K562 (cell line): Measurements from ENCODE around the gene VPS26A. TPM values are rescaled to one million over a fixed set of nuclear protein-coding genes. Genes with fewer than 3 reads are reported as not detected.

ENCODE experiments used
- ARID1B ChIP-seq: fragments of 450-650 bp; IDR thresholded peaks from 2 replicates; pipeline ENCODE4 v1.6.1; 2016; ENCODE audit warnings: antibody characterized with exemption, mild to moderate bottlenecking, inconsistent platforms
- ATF4 ChIP-seq: fragments of 450-650 bp; formaldehyde crosslinking; IDR thresholded peaks from 2 replicates; pipeline ENCODE4 v1.4.0; 2022; ENCODE audit warnings: mild to moderate bottlenecking, moderate library complexity
- BHLHE40 ChIP-seq: IDR thresholded peaks from 2 replicates; pipeline ENCODE4 v1.6.1; 2011; ENCODE audit warnings: low read length, improper control_type of control experiment
- CXXC5 ChIP-seq: fragments of 250-450 bp; sonication (Bioruptor Pico); IDR thresholded peaks from 2 replicates; pipeline ENCODE4 v1.8.0; 2022; ENCODE audit warnings: inconsistent platforms, mild to moderate bottlenecking, moderate library complexity
- DACH1 ChIP-seq: fragments of 450-650 bp; IDR thresholded peaks from 2 replicates; pipeline ENCODE4 v1.6.1; 2018; ENCODE audit not compliant: partially characterized antibody
- DNMT1 ChIP-seq: fragments of 450-650 bp; IDR thresholded peaks from 2 replicates; pipeline ENCODE4 v1.6.1; 2016; ENCODE audit warnings: antibody characterized with exemption, mild to moderate bottlenecking
- E2F6 ChIP-seq, 2 experiments: IDR thresholded peaks; 2 replicates each; pipeline ENCODE4 v1.6.1; 2011; ENCODE audit warnings: borderline replicate concordance in 1 of 2, control low read depth in 1 of 2, low read depth in 1 of 2, low read length in 1 of 2, mild to moderate bottlenecking in 1 of 2, mixed read lengths in 1 of 2, moderate library complexity in 1 of 2; ENCODE audit not compliant: insufficient read depth in 1 of 2, insufficient read length in 1 of 2, poor library complexity in 1 of 2, severe bottlenecking in 1 of 2; ENCODE audit errors: extremely low read depth in 1 of 2
- GTF2E2 ChIP-seq: fragments of 200-800 bp; sonication (Bioruptor generic); IDR thresholded peaks from 2 replicates; pipeline ENCODE4 v1.6.1; 2016; ENCODE audit warnings: missing genetic modification characterization, missing compliant biosample characterization
- HMBOX1 ChIP-seq: sonication (generic); IDR thresholded peaks from 2 replicates; pipeline ENCODE4 v1.6.1; 2016
- KAT2B ChIP-seq: IDR thresholded peaks from one replicate; pipeline ENCODE4 v1.6.1; 2012; ENCODE audit warnings: low read depth, mild to moderate bottlenecking, control low read depth, inconsistent platforms, low read length, moderate library complexity
- KLF16 ChIP-seq: IDR thresholded peaks from 2 replicates; pipeline ENCODE4 v1.6.1; 2016; ENCODE audit warnings: antibody characterized with exemption
- MAFK ChIP-seq: IDR thresholded peaks from 2 replicates; pipeline ENCODE4 v1.6.1; 2011; ENCODE audit warnings: low read length, improper control_type of control experiment
- MAX ChIP-seq: sonication (generic); formaldehyde crosslinking; IDR thresholded peaks from 2 replicates; pipeline ENCODE4 v1.9.0; 2022; ENCODE audit warnings: mild to moderate bottlenecking, missing genetic modification reagents
- MLX ChIP-seq, 2 experiments: fragments of 450-650 bp in 1 of 2; sonication (generic) in 1 of 2; formaldehyde crosslinking; conservative IDR thresholded peaks; 2 replicates each; pipeline versions ENCODE4 v1.4.0 to v1.8.1; 2020 to 2022; ENCODE audit warnings: mild to moderate bottlenecking in 1 of 2, missing genetic modification reagents in 1 of 2
- NFXL1 ChIP-seq: fragments of 450-650 bp; formaldehyde crosslinking; IDR thresholded peaks from 2 replicates; pipeline ENCODE4 v1.4.0; 2021; ENCODE audit warnings: mild to moderate bottlenecking
- PHB ChIP-seq: fragments of 250-450 bp; sonication (Bioruptor Pico); IDR thresholded peaks from 2 replicates; pipeline ENCODE4 v1.5.0; 2021
- PURB ChIP-seq: sonication (generic); formaldehyde crosslinking; IDR thresholded peaks from 2 replicates; pipeline ENCODE4 v1.9.0; 2021; ENCODE audit warnings: low read depth, mild to moderate bottlenecking, missing genetic modification reagents
- RNF2 ChIP-seq: sonication (generic); IDR thresholded peaks from 2 replicates; pipeline ENCODE4 v1.6.1; 2016
- THRAP3 ChIP-seq: fragments of 450-650 bp; IDR thresholded peaks from 2 replicates; pipeline ENCODE4 v1.6.1; 2016; ENCODE audit warnings: mild to moderate bottlenecking, inconsistent platforms, borderline replicate concordance
- ZFX ChIP-seq: sonication (generic); formaldehyde crosslinking; IDR thresholded peaks from 2 replicates; pipeline ENCODE4 v1.8.0; 2022; ENCODE audit warnings: mild to moderate bottlenecking, missing genetic modification reagents, moderate library complexity
- ZKSCAN8 ChIP-seq: fragments of 200-800 bp; sonication (Bioruptor generic); IDR thresholded peaks from 2 replicates; pipeline ENCODE4 v1.6.1; 2016; ENCODE audit warnings: missing genetic modification characterization, missing compliant biosample characterization
- ZNF316 ChIP-seq: fragments of 450-650 bp; IDR thresholded peaks from 2 replicates; pipeline ENCODE4 v1.6.1; 2016
- ZNF41 ChIP-seq: fragments of 250-450 bp; sonication (Bioruptor Pico); conservative IDR thresholded peaks from 2 replicates; pipeline ENCODE4 v1.4.0; 2020; ENCODE audit warnings: mild to moderate bottlenecking
- ZNF76 ChIP-seq: fragments of 250-450 bp; sonication (Bioruptor Pico); IDR thresholded peaks from 2 replicates; pipeline ENCODE4 v1.4.0; 2020; ENCODE audit warnings: mild to moderate bottlenecking, moderate library complexity, borderline replicate concordance
- polyA plus RNA-seq, 8 experiments: library from polyadenylated mRNA; depleted of rRNA in 4 of 8; stranded (reverse) in 5 of 8; unstranded in 3 of 8; fragments of >200 nt; fragmentation: Nextera tagmentation in 2 of 8; fragmentation: Illumina TruSeq in 1 of 8; extraction: Ambion mirVana in 2 of 8; extraction: Trizol in 1 of 8; gene quantifications; 2 replicates each; pipeline versions ENCODE4 v1.2.1 to v1.2.3, GENCODE V29; 2011 to 2014; ENCODE audit warnings: inconsistent platforms in 1 of 8, missing spikeins in 1 of 8
- total RNA-seq, 7 experiments: library from RNA; depleted of rRNA in 6 of 7; stranded (reverse); fragments of >200 nt in 6 of 7; fragmentation: Illumina TruSeq in 2 of 7; extraction: Trizol in 2 of 7; gene quantifications; 2 replicates each; pipeline versions ENCODE4 v1.2.1 to v1.2.3, GENCODE V29; 2011 to 2021; ENCODE audit warnings: low replicate concordance in 1 of 7

VPS26A gene
- total and polyA plus RNA-seq, 9 of the 15 experiments (the other 6 are each of a cell fraction or from before 2014, with no cell fraction given), result 47.1 to 137 (median 69.3) TPM

GRCh38 chr10:69179743-69180524 lies 56.0 kb downstream of the VPS26A start, which contains the start of gene SUPV3L1 (continued):
- no peak for TF ChIP-seq KAT2B
- TF ChIP-seq MAFK, result peak; percentile 35; the same call in 1 of the 2 replicates
- TF ChIP-seq NFXL1 (CRISPR knock-in tag), result no peak
- no peak for TF ChIP-seq ZNF76
- peak; percentile 94 for TF ChIP-seq HMBOX1
- no peak for TF ChIP-seq THRAP3
- TF ChIP-seq ARID1B, result peak; percentile 32
- no peak for TF ChIP-seq ZKSCAN8 (CRISPR knock-in tag)
- peak; percentile 100 for TF ChIP-seq MAX (CRISPR knock-in tag)
- TF ChIP-seq E2F6 (IDR thresholded peaks at IDR 0.05; ENCODE audit: borderline replicate concordance in 1 of 2, extremely low read depth in 1 of 2, insufficient read depth in 1 of 2, insufficient read length in 1 of 2, low read depth in 1 of 2, low read length in 1 of 2, poor library complexity in 1 of 2, severe bottlenecking in 1 of 2), result peak; percentile 95 to 96
- peak; percentile 83 for TF ChIP-seq RNF2
- peak; percentile 15; the same call in 1 of the 2 replicates for TF ChIP-seq GTF2E2 (tag)
- TF ChIP-seq ZFX (CRISPR knock-in tag), result peak; percentile 95
- no peak; the same call in 1 of the 2 replicates for TF ChIP-seq ATF4 (CRISPR knock-in tag)
- TF ChIP-seq ZNF41 (CRISPR knock-in tag), result peak; percentile 75; the same call in 1 of the 2 replicates
- TF ChIP-seq ZNF316, result no peak
- TF ChIP-seq MLX (CRISPR knock-in tag; conservative IDR thresholded peaks at IDR 0.05), result peak in 1 of 2 experiments; percentile 85; a peak in 2 of 4 replicates
- no peak for TF ChIP-seq PHB (CRISPR knock-in tag)
- 0 out of 2 replicates have a peak, but pooled peaks have one; percentile 13 for TF ChIP-seq DNMT1
- TF ChIP-seq BHLHE40, result peak; percentile 95
- TF ChIP-seq CXXC5, result peak; percentile 65
- no peak for TF ChIP-seq KLF16
- peak; percentile 99 for TF ChIP-seq DACH1
- no peak for TF ChIP-seq PURB (CRISPR knock-in tag)
